HG03439 (cell line): ENCODE data around the gene KIF26A.

ENCODE experiments used
- ATAC-seq: cut with Tn5 transposase; IDR thresholded peaks from one replicate; pipeline ENCODE4 v1.9.1; 2021; ENCODE audit warnings: mild to moderate bottlenecking, moderate library complexity; ENCODE audit not compliant: unreplicated experiment

Gene KIF26A

GRCh38 chr14:104129556-104129955 is 8.8 kb upstream of the KIF26A start:
- no peak for ATAC-seq

GRCh38 chr14:104130974-104131651 is 7.3 kb upstream of the KIF26A start:
- no peak for ATAC-seq

- no peak for ATAC-seq
These were observed 6.2 kb upstream of the KIF26A start for GRCh38 chr14:104131968-104132732.

- no peak for ATAC-seq
These were observed 5.4 kb upstream of the KIF26A start for GRCh38 chr14:104132981-104133380.

- no peak for ATAC-seq
These were observed 4.9 kb upstream of the KIF26A start for GRCh38 chr14:104133496-104133895.

- ATAC-seq = no peak
These were observed 4.1 kb upstream of the KIF26A start for GRCh38 chr14:104134061-104134965.

- ATAC-seq = no peak
These were observed 3.1 kb upstream of the KIF26A start for GRCh38 chr14:104135121-104135903.

GRCh38 chr14:104135904-104136471 is 2.4 kb upstream of the KIF26A start:
- ATAC-seq = no peak

GRCh38 chr14:104136472-104137296 is 1.7 kb upstream of the KIF26A start:
- ATAC-seq = no peak

GRCh38 chr14:104137297-104138097 is 890 bp upstream of the KIF26A start:
- no peak for ATAC-seq

GRCh38 chr14:104138718-104139459 is 502 bp downstream of the KIF26A start:
- ATAC-seq = no peak

GRCh38 chr14:104139460-104140212 is 1.2 kb downstream of the KIF26A start:
- ATAC-seq = no peak

GRCh38 chr14:104140213-104140462 is 1.8 kb downstream of the KIF26A start:
- no peak for ATAC-seq

GRCh38 chr14:104140463-104141331 is 2.3 kb downstream of the KIF26A start:
- ATAC-seq = no peak

GRCh38 chr14:104141621-104142091 is 3.3 kb downstream of the KIF26A start:
- ATAC-seq = no peak

- no peak for ATAC-seq
These were observed 4.0 kb downstream of the KIF26A start for GRCh38 chr14:104142136-104142945.
